CD1c-positive myeloid dendritic cell (primary cell): ENCODE measurements around the gene CDC37.
A peak's percentile ranks its signal among the peaks of the same experiment; 100 is the strongest.

Experiments used
- DNase-seq: peaks from one replicate; pipeline ENCODE4 v3.0.0-alpha.2; 2016; ENCODE audit errors: extremely low spot score

CDC37 gene

GRCh38 chr19:10353793-10354391 is 49.5 kb downstream of the CDC37 start:
- DNase-seq: peak; percentile 35

GRCh38 chr19:10352764-10353671 is 50.3 kb downstream of the CDC37 start:
- DNase-seq: no peak

GRCh38 chr19:10346509-10346908 is 56.8 kb downstream of the CDC37 start:
- peak; percentile 93 for DNase-seq

- DNase-seq: no peak
Observed at GRCh38 chr19:10344780-10345179, 58.6 kb downstream of the CDC37 start.

GRCh38 chr19:10343495-10343894 is 59.8 kb downstream of the CDC37 start:
- DNase-seq: no peak
